ENCODE data around the gene PRR5L. TPM values are rescaled to one million over a fixed set of nuclear protein-coding genes. Genes with fewer than 3 reads are reported as not detected.

The PRR5L gene
- total and polyA plus RNA-seq, 9 of the 15 experiments (the other 6 are each of a cell fraction or from before 2014, with no cell fraction given): 0.11 to 0.60 (median 0.36) TPM; not detected in 2

- no peaks in the 10 kb centered on the region; a peak in 1 of 5 replicates for H3K27me3 ChIP-seq (ENCODE audit: control insufficient read depth in 2 of 2, insufficient read depth in 2 of 2, low read length in 2 of 2)
- ChIA-PET POLR2A (no interaction called here), CTCF (ENCODE audit: low intra/inter-chr PET ratio) (no interaction called here)
- WGBS (ENCODE audit: insufficient coverage, low coverage, missing lambda C conversion rate): 3% methylated on average over 2 of the region's 2 CpGs
- no peak overlapping the region for H3K9ac ChIP-seq (ENCODE audit: insufficient read depth in 1 of 2, low read depth in 2 of 2, low read length in 2 of 2)
- DNase-seq (ENCODE audit: extremely low read depth in 1 of 4, low spot score in 3 of 4) (peak; percentile 61 to 69 (median 65)), FAIRE-seq (peak; percentile 94), ATAC-seq (peak; percentile 99)
- intact Hi-C loops (cut with micrococcal nuclease): no loop called here
- no peaks in the 10 kb centered on the region for H3K4me1 ChIP-seq (replicated peaks in 1 of 2; ENCODE audit: control insufficient read depth in 2 of 2, insufficient read depth in 2 of 2, low read length in 2 of 2)
- no peaks in the 10 kb centered on the region for H3K36me3 ChIP-seq (ENCODE audit: control insufficient read depth, insufficient read depth, low read length)
- peak overlapping the region; percentile 46; the same call in 1 of the 2 replicates for H2AFZ ChIP-seq (ENCODE audit: low read depth, low read length)
- H3K4me3 ChIP-seq: no peak overlapping the region
- H3K79me2 ChIP-seq (ENCODE audit: control insufficient read depth, insufficient read depth, low read length): no peaks in the 10 kb centered on the region
- no peak overlapping the region for H3K4me2 ChIP-seq (ENCODE audit: insufficient read depth, low read length)
- no peaks in the 10 kb centered on the region for H3K9me3 ChIP-seq (replicated peaks; ENCODE audit: control insufficient read depth, insufficient read depth, low read depth, low read length)
- BruUV-seq (replicated peaks): no TSS peak
- no peak overlapping the region for H3K27ac ChIP-seq (ENCODE audit: extremely low read depth, low read depth, low read length)
- no peaks in the 10 kb centered on the region for H4K20me1 ChIP-seq (replicated peaks; ENCODE audit: control insufficient read depth, insufficient read depth, low read length)
- no peaks in the 10 kb centered on the region for H3K9me1 ChIP-seq (ENCODE audit: control insufficient read depth, insufficient read depth, low read length)
- in situ Hi-C loops (cut with MboI): no loop called here
- no peak; the same call in 1 of the 2 replicates for TF ChIP-seq CREB3L1 (IDR thresholded peaks at IDR 0.05; ENCODE audit: borderline replicate concordance, low read depth)
- TF ChIP-seq TSHZ1 (CRISPR knock-in tag; IDR thresholded peaks at IDR 0.05): no peak
- TF ChIP-seq POLR2G (IDR thresholded peaks at IDR 0.05; ENCODE audit: low read depth, low read length): no peak
- TF ChIP-seq ELK3 (CRISPR knock-in tag; IDR thresholded peaks at IDR 0.05): no peak
- no peak for TF ChIP-seq ZKSCAN3 (CRISPR knock-in tag; IDR thresholded peaks at IDR 0.05)
- no peak for TF ChIP-seq ZBTB49 (CRISPR knock-in tag; IDR thresholded peaks at IDR 0.05; ENCODE audit: borderline replicate concordance)
- no peak for TF ChIP-seq FOXA3 (CRISPR knock-in tag; conservative IDR thresholded peaks at IDR 0.05 in 1 of 2, IDR thresholded peaks at IDR 0.05 in 1 of 2)
- TF ChIP-seq BCL6 (CRISPR knock-in tag; IDR thresholded peaks at IDR 0.05): no peak
- TF ChIP-seq U2AF2 (optimal IDR thresholded peaks at IDR 0.05; ENCODE audit: low read depth, low read length): no peak
- TF ChIP-seq KLF1 (tag; IDR thresholded peaks at IDR 0.05): no peak
- no peak for TF ChIP-seq CBX1 (IDR thresholded peaks at IDR 0.05; ENCODE audit: low read depth)
- TF ChIP-seq NONO (IDR thresholded peaks at IDR 0.05; ENCODE audit: low read depth in 2 of 2, low read length in 1 of 2): no peak
- no peak for TF ChIP-seq CC2D1A (IDR thresholded peaks at IDR 0.05)
- TF ChIP-seq ERF (CRISPR knock-in tag; IDR thresholded peaks at IDR 0.05): no peak
- no peak for TF ChIP-seq POLR2AphosphoS2 (IDR thresholded peaks at IDR 0.05; ENCODE audit: low read length)
Observed at GRCh38 chr11:36333897-36334296, 37.8 kb downstream of the PRR5L start.

Measured in K562 (cell line).